HG02678 (cell line): ENCODE results near the gene TSSC4.
"Not testable (repeated sequence)": the region's sequence is repeated elsewhere in the genome, so short reads cannot be mapped to it uniquely, and the experiment has no call there.

ENCODE experiments used
- ATAC-seq: cut with Tn5 transposase; IDR thresholded peaks from one replicate; pipeline ENCODE4 v1.9.1; 2021; ENCODE audit warnings: mild to moderate bottlenecking, moderate library complexity; ENCODE audit not compliant: unreplicated experiment

The TSSC4 gene

DNA sequence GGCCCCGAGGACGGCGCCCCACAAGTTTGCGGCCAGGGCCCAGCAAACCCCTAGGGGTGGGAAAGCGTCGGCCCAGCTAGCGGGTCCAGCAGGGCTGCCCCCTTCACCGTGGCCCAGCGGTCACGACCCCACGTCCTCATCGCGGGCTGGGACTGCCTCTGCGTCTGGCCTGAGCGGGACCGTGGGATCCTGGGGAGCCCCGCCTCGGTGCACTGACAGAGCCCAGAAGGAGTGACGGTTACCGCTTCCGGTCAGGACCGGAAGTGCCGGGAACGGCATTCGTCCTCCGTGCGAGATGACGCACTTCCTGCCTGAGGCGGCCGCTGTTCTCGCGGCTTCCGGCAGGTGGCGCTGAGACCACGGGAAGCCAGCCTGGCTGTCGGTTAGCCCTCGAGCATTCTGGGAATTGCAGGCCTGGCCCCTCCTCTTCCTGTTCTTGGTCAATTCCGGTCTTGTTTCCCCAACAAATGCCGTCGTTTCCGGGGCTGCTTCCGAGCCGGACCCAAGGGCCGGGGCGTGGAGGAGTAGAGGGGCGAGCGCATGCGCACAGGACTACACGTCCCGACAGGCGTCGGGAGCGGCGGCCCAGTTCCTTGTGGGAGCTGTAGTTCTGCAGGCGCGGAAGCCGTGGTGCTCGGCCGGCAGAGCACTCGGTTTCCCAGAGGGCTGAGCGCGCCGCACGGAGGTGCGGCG lies at the start of gene TSSC4:
Gene TSSC4, plus strand, starts transcription at position 682 of the 693 bp plus-strand sequence. CDS start 1,884 bp downstream, outside the sequence.
- peak; percentile 80 for ATAC-seq

DNA sequence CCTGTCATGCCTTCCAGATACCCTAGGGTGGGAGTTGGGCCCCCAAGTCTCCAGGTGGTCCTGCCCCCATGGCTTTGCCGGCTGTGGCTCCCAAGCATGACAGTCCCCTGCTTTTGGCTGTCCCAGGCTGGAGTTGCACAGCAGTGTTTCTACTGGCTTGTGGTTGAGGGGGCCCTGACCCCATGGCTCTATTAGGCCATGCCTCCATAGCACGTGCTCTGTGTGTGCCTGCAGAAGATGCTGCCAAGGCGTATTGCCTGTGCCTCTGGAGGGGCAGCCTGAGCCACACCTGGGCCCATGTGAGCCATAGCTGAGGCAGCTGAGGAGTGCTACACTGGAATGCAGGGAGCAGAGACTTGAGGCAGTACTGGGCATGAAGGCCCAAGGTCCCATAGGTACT lies 48.8 kb upstream of the TSSC4 start:
- ATAC-seq: no peak

DNA sequence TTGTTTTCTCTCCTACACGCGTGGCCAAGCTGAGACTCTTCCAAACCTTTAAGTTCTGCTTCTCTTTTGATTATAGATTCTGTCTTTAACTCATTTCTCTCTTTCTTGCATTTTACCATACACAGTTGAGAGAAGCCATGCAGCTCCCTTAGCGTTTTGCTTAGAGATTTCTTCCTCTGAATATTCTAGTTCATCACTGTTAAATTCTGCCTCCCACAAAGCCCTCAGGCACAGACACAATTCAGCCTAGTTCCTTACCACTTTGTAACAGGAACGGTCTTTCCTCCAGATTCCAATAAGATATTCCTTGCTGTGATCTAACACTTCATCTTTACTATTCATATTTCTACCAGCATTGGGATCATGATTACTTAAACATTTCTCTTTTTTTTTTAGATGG lies 48.1 kb upstream of the TSSC4 start:
- no peak for ATAC-seq

DNA sequence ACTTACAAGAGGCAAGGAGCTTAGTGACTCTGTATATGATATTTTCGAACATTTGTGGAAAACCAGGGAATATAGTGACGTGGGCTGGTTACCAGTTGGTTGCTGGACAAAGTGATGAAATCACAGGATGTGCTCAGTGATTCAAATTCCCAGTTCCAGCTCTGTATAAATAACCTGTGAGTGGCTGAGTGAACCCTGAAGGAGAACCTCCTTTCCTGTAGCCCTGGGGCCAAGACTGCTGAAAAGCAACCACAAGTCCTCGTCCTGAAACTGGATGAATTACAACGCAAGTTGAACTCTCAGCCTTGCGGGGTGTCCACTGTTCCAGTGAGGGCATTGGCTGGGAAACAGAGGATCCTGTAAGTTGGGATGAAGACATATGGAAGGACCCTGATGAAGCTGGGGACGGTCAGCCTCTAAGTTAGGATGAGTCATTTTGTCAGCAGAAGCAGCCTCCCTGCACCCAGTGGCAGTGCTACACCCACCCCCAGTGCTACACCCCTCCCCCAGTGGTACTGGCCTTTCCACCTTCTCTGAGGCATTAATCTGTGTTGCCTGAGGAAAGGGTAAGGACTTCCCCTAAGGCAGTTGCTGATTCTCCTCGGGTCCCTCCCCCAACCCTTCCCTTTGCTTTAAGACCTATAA lies 45.4 kb upstream of the TSSC4 start:
- no peak for ATAC-seq

DNA sequence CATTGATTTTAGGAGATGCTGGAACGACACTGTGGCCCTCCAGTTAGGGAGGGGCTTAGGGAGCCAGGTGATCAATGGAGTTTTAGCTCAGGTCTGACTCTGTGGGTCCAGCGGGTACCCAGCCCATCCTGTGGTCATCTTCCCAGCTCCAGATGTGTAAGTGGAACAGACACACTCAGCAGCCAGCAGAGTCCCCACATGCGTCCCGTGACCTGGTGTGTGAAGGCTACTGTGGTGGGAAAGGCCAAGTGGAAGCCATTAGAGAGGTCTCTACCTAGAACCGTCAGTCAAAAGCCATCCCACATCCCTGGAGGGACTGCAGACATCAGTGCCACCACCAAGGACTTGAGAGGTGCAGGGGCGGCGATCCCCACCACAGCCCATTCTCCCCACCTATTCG lies 43.3 kb upstream of the TSSC4 start:
- ATAC-seq: no peak

DNA sequence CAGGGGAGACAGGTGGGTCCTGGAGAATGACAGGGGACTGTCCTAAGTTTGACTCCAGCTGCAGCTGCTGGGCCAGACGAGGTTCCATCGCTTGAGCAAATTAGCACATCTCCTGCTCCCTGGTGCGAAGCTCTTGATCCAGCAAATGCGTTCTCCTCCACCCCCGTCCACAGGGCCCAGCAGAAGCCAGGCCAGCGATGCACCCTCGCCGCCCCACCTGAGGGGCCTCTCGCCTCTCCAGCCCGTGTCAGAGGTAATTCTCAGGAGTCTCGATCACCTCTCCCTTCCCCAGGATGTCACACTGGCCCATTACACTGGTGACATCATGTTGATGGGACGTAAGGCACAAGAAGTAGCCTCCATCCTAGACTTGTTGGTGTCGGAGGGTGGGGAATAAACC lies 42.9 kb upstream of the TSSC4 start:
- not testable (repeated sequence) for ATAC-seq

DNA sequence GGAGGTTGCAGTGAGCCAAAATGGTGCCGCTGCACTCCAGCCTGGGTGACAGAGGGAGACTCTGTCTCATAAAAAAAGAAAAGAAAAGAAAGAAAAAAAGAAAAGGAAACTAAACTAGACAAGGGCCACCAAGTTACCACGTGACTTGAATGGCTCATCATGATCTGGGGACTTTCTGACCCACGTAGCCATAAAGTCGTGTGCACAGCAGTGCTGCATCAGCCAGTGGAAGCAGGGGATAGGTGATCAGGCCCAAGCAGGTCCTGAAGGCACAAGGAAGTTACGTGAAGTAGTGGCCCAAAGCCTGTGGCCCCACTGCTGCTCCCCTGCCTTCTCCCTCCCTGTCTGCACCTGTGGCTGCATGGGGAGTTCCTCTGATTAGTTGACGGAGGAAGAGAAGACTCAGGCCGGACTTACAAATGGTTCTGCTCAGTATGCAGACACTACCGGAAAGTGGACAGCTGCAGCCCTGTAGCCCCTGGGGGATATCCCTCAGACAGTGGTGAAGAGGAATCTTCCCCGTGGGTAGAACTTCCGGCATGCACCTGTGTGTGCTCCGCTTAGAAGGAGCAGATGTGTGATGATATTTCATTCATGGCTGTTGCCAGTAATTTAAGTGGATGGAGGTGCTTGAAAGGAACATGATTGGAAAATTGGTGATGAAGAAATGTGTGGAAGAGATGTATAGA lies 41.7 kb upstream of the TSSC4 start:
- ATAC-seq: no peak

DNA sequence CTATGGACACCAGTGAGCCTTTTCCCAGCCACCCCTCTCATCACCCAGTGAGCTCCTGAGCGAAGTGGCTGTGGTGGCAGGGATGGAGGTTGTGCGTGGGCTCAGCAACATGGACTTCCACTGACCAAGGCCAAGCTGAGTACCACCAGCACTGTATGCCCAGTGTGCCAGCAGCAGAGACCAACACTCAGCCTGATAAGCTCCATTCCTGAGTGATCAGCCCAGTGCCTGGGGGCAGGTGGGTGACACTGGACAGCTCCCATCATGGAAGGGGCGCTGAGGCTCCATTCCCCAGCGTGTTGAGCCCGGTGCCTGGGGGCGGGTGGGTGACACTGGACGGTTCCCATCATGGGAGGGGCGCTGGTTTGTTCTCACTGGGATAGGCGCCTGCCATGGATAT lies 41.0 kb upstream of the TSSC4 start:
- no peak for ATAC-seq

DNA sequence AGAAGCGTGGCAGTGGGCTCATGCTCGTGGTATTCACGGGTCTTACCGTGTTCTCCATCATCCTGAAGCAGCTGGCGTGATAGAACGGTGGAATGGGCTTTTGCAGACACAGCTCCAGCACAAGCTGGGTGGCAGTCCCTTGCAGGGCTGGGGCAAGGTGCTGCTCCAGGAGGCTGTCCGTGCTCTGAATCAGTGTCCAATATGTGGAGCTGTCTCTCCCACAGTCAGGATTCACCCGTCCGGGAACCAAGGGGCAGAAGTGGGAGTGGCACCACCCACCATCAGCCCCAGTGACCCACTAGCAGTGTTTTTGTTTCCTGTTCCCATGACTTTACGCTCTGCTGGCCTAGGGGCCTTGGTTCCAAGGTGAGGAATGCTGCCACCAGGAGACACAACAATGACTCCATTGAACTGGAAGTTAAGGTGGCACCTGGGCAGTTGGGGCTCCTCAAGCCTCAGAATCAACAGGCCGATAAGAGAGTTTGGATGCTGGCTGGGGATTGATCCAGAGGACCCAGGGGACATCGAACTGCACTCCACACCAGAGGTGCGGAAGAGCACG lies 40.4 kb upstream of the TSSC4 start:
- ATAC-seq: no peak

DNA sequence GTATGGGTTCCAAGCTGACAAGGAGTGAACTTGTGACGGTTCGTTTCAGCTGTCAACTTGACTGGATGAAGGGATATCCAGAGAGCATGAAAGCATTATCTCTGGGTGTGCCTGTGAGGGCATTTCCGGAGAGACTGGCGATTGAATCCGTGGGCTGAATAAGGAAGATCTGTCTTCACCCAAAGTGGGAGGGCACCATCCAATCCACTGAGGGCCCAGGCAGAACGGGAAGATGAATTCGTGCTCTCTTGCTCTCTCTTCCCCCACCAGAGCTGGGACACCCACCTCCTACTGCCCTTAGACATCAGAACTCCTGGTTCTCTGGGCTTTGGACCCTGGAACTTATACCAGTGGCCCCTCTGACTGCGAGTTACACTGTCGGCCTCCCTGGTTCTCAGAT lies 39.0 kb upstream of the TSSC4 start:
- ATAC-seq: no peak

DNA sequence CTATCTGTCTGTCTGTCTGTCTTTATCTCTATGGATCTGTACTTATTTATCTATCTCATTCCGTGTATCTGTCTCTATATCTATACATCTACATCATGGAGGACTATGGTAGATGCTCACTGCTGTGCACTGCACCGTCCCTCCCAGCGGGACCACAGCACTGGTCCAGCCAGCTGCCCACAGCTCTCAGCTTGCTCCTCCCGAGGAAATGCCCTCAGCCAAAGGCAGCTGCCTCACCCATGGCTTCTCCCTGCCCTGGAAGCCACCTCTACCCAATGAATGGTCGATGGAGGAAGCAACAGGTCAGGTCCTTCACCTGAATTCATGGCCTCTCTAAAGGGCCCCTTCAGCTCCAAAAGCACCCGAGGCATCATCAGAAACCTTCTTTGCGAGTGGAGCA lies 38.1 kb upstream of the TSSC4 start:
- no peak for ATAC-seq

DNA sequence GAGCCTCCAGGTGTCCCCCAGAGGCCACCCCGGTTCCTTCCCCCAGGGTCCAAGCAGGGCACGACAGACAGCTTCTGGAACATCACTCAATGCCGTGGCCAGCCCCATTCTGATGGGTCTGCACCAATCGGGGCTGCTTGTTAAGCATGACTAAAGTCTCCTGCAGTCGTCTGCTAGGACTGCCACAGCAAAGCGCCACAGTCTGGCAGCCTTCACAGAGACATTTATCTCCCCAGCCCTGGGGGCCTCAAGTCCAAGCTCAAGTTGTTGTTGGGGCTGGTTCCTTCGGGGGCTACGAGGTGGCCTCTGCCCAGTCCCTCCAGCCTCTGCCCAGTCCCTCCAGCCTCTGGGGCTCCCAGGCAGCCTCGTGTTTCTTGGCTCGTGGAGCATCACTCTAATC lies 37.4 kb upstream of the TSSC4 start:
- ATAC-seq: no peak

DNA sequence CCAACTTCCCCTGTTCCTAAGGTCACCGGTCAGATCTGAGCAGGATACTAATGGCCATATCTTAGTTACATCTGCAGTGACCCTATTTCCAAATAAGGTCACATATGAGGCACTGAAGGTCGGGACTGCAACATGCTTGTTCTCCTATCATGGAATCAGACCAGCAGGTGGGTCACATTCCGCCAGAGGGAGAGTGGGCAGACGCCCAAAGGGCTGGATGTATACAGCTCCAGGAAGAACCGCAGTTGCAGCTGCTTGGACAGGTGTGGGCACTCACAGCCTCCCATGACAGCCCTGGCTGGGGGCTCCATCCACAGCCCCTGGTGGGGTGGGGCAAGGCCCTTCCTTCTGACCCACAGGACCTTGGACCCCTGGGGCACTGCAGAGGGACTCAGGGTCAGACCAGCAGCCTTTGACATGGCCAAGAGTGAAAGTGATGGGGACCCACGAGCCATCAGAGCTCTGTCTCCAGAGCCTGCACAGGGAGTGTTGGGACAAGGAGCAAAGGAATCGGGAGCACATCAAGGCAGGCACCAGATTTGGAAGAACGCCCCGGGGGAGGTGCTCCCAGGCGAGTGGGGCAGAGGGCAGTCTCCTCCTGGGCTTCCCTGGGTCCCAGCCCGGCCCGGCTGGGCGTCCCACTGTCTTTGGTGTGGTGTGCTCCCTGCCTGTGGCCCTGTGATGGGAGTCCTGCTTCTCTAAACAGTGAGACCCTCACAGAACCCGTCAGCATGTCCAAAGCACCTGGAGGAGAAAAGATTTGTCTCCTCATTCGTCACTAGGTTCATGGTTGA lies 36.8 kb upstream of the TSSC4 start:
- ATAC-seq: no peak

DNA sequence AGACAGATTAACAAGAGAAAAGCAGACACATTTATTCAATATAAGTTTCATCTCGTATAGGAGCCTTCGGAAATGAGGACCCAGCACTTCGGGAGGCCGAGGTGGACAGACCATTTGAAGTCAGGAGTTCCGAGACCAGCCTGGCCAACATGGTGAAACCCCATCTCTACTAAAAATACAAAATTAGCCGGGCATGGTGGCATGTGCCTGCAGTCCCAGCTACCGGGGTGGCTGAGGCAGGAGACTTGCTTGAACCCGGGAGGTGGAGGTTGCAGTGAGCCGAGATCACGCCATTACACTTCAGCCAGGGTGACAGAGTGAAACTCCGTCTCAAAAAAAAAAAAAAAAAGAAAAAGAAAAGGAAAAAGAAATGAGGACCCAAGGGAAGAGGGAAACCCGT lies 36.2 kb upstream of the TSSC4 start:
- not testable (repeated sequence) for ATAC-seq

DNA sequence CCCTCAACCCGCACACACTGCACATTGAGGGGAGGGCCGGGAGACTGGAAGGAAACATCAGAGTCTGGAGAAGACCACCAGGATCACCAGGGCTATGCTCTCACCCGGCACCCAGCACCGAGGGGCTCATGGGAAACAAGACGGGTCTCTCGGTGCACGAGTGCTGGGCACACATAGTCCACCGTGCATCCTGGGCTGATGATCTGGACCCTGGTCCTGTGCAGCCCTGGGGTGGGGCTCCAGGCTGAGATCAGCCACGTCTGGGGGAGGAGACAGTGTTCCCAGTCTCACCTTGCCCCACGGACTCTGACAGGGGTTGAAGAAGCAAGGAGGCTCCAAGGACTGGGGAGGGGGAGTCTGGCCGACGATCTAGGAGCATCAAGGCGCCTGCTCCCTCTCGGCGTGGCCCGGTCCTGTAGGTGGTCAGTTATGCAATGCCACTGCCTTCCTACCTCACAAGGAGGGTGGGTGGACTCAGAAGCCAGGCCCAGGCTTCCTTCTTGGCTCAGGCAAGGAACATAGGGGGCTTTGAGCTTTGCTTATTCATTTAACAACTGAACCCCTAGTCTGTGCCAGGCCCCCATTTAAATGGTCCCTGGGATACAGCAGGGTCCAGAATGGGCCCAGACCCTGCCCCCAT lies 34.9 kb upstream of the TSSC4 start:
- no peak for ATAC-seq

DNA sequence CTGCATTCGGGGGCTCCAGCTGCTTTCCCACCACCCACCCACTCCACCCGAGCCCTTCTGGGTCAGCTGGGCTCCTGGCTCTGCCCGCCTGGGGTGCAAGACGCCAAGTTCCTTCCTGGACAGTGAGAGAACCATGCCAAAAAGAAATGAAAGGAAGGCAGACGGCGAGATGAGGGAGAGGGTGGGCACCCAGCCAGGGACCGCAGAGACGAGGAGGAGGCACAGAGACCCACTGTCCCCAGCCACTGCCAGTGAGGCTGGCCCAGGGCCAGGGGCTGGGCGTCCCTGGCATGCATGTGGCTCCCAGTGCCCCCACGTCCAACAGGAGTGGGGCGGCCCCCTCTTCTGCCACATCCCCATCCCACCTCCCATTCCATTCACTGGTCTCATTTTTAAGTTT lies 34.3 kb upstream of the TSSC4 start:
- ATAC-seq: no peak

DNA sequence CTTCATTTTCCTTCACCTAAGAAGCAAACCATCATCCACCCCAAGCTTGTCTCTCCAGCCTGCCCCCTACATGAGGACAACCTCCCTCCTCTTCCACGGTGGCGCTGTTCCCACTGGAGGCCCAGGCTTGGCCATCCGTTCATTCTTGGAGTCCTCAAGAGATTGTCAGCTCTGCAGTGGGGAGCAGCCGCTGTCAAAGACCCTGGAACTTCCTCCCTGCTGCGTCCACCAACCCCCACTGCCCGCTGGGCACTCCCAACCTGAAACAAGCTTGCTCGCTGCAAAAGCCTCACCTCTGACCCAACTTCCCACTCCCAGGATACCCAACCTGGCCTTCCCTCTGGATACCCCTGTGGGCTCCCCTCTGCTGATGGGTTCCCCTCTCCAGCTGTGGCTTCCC lies 33.8 kb upstream of the TSSC4 start:
- no peak for ATAC-seq

DNA sequence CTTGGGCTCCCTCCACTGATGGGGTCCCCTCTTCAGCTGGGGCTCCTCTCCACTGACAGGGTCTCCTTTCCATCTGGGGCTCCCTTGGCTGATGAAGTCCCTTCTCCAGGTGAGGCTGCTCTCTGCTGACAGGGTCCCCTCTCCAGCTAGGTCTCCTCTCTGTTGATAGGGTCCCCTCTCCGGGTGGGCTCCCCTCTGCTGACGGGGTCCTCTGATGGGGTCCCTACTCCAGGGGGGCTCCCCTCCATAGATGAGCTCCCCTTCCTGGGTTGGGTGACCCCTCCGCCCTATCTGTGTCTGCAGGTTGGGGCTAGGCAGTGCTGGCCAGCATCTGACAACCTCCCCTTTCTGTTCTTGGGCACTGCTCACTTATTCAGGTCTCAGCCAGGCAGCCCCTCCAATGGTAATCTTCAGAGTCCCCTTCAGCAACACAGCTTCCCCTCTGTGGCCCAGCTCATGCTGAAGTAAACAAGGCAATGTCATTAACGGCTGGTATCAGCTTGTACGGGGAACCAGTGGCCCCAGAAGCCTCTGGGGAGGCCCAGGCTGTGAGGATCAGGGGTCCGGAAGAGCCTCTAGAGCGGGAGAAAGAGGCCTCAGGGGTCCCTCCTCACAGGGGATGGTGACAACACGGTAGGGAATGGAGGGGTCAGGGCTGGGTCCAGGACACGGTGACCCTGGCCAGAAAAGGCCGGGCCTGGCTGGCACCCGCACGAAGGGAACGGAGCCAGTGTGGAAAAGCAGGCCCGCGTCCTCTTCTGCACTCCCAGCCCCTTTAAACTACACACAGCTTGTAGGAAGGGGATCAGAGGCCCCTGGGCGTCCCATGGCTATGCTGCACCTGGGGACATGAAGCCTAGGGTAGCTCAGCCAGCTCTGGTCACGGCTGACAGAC lies 33.0 kb upstream of the TSSC4 start:
- no peak for ATAC-seq

DNA sequence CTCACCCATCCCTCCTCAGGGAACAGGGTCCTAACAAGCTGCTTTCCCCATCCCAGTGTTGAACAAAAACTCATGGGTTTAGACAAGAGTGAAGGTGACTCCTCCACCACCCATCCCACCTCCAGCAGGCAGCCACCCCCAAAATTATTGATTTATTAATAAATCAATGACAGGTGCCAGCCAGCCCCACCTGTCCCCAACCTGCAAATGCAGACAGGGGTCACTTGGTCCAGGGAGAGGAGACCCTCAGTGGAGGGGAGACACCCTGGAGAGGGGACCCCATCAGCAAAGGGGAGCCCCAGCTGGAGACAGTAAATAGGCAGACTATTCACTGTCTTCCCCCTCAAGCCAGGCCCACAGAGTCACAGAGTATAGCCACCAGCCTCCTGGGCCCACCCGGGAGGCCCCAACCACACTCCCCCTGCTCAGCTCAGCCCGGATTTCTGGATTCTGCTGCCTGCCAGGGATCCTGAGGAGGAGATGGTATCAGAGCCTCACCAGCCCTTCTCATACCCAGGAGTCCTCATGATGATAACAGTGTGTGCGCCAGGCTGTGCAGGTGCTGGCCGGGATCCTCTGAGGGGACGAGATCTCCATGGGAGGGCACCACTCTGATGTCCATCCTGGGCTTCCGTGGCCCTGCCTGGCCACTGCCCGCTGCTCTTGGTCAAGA lies 32.2 kb upstream of the TSSC4 start:
- ATAC-seq: no peak
